K562 (cell line): ENCODE results near the gene HIGD1C. TPM values are rescaled to one million over a fixed set of nuclear protein-coding genes. Genes with fewer than 3 reads are reported as not detected.

ENCODE experiments used
- ATAC-seq: fragments of 200-7000 bp; cut with Tn5 transposase; 3 replicates; pipeline ENCODE4 v1.9.1; 2020; ENCODE audit warnings: moderate library complexity
- BruUV-seq: library from RNA; stranded (reverse); fragments of 400-500 nt; replicated peaks from 2 replicates; lab custom pipeline; 2021; lab: Mats Ljungman, UMichigan
- CTCF ChIA-PET: fragments of 300-600 bp; formaldehyde crosslinking; extraction: SDS; loops from one replicate; lab custom pipeline; 2021; ENCODE audit warnings: low intra/inter-chr PET ratio; lab: Yijun Ruan, JAX
- POLR2A ChIA-PET: fragments of 300-600, 350-650 bp; sonication (Branson Sonifier 250); formaldehyde crosslinking; extraction: SDS; loops from one replicate; lab custom pipeline; 2021; ENCODE audit warnings: antibody characterized with exemption, inconsistent platforms; lab: Yijun Ruan, JAX
- DNase-seq, 4 experiments: peaks; one replicate each; pipeline versions ENCODE4 v3.0.0 to v3.0.0-alpha.2; 2011 to 2018; ENCODE audit warnings: low spot score in 3 of 4, mixed read lengths in 3 of 4; ENCODE audit errors: extremely low read depth in 1 of 4
- FAIRE-seq: peaks from 2 replicates; lab custom pipeline; 2011; peaks lifted over from hg19 to GRCh38; lab: Jason Lieb, UNC
- H2AFZ ChIP-seq: 2 replicates; pipeline ENCODE4 v1.6.0; 2011; ENCODE audit warnings: low read depth, low read length, control low read depth, inconsistent platforms
- H3K27ac ChIP-seq: fragments of 200-600 bp; 3 replicates; pipeline ENCODE4 v1.8.0; 2011; ENCODE audit warnings: low read depth, mild to moderate bottlenecking, control low read depth, inconsistent platforms, low read length, moderate library complexity, mixed read lengths; ENCODE audit errors: extremely low read depth
- H3K27me3 ChIP-seq, 2 experiments: fragments of 300-600 bp in 1 of 2; 2 replicates in 1 of 2; 3 replicates in 1 of 2; pipeline versions ENCODE4 v1.6.0 to v1.8.0; 2011; ENCODE audit warnings: inconsistent platforms in 2 of 2, low read length in 2 of 2, mild to moderate bottlenecking in 1 of 2, mixed read lengths in 1 of 2, moderate library complexity in 1 of 2; ENCODE audit not compliant: control insufficient read depth in 2 of 2, insufficient read depth in 2 of 2
- H3K36me3 ChIP-seq: fragments of 300-600 bp; 3 replicates; pipeline ENCODE4 v1.8.0; 2011; ENCODE audit warnings: mild to moderate bottlenecking, low read length, inconsistent platforms; ENCODE audit not compliant: control insufficient read depth, insufficient read depth
- H3K4me1 ChIP-seq, 2 experiments: fragments of 200-600 bp in 1 of 2; replicated peaks in 1 of 2; 2 replicates in 1 of 2; 3 replicates in 1 of 2; pipeline versions ENCODE4 v1.5.1 to v1.8.0; 2011; ENCODE audit warnings: inconsistent platforms in 2 of 2, low read length in 2 of 2, mild to moderate bottlenecking in 1 of 2, mixed read lengths in 1 of 2, moderate library complexity in 1 of 2; ENCODE audit not compliant: control insufficient read depth in 2 of 2, insufficient read depth in 2 of 2
- H3K4me2 ChIP-seq: 2 replicates; pipeline ENCODE4 v1.6.1; 2011; ENCODE audit warnings: low read length, control low read depth, inconsistent platforms, mixed read lengths; ENCODE audit not compliant: insufficient read depth
- H3K4me3 ChIP-seq: fragments of 200-600 bp; sonication (generic), shearing (Covaris generic); 2 replicates; pipeline ENCODE4 v1.5.1; 2016; ENCODE audit warnings: control low read depth, inconsistent platforms
- H3K79me2 ChIP-seq: fragments of 200-600 bp; 3 replicates; pipeline ENCODE4 v1.8.0; 2011; ENCODE audit warnings: low read length, inconsistent platforms; ENCODE audit not compliant: control insufficient read depth, insufficient read depth
- H3K9ac ChIP-seq, 2 experiments: 2 replicates each; pipeline versions ENCODE4 v1.6.0 to v1.6.1; 2011; ENCODE audit warnings: low read depth in 2 of 2, low read length in 2 of 2, control low read depth in 1 of 2, inconsistent platforms in 1 of 2, mild to moderate bottlenecking in 1 of 2, mixed read lengths in 1 of 2; ENCODE audit not compliant: insufficient read depth in 1 of 2
- H3K9me1 ChIP-seq: one replicate; pipeline ENCODE4 v1.6.0; 2011; ENCODE audit warnings: inconsistent platforms, mild to moderate bottlenecking, low read length, moderate library complexity; ENCODE audit not compliant: control insufficient read depth, insufficient read depth
- H3K9me3 ChIP-seq: replicated peaks from 2 replicates; pipeline ENCODE4 v1.5.1; 2011; ENCODE audit warnings: low read depth, low read length, inconsistent platforms; ENCODE audit not compliant: control insufficient read depth, insufficient read depth
- H4K20me1 ChIP-seq: replicated peaks from 2 replicates; pipeline ENCODE4 v1.6.1; 2011; ENCODE audit warnings: low read length, inconsistent platforms, mixed read lengths; ENCODE audit not compliant: control insufficient read depth, insufficient read depth
- ARNT ChIP-seq, 2 experiments: fragments of 450-650 bp; IDR thresholded peaks; 2 replicates each; pipeline ENCODE4 v1.6.1; 2016; ENCODE audit warnings: mild to moderate bottlenecking in 1 of 2
- BRF1 ChIP-seq: IDR thresholded peaks from 3 replicates; pipeline ENCODE4 v1.6.1; 2011; ENCODE audit warnings: borderline replicate concordance, mild to moderate bottlenecking; ENCODE audit not compliant: insufficient read length; ENCODE audit errors: extremely low read depth
- CXXC5 ChIP-seq: fragments of 250-450 bp; sonication (Bioruptor Pico); IDR thresholded peaks from 2 replicates; pipeline ENCODE4 v1.8.0; 2022; ENCODE audit warnings: inconsistent platforms, mild to moderate bottlenecking, moderate library complexity
- NEUROD1 ChIP-seq: fragments of 150-350 bp; IDR thresholded peaks from 2 replicates; pipeline ENCODE4 v1.6.1; 2014; ENCODE audit warnings: borderline replicate concordance, low read length, low read depth; ENCODE audit not compliant: partially characterized antibody
- SETDB1 ChIP-seq: IDR thresholded peaks from one replicate; pipeline ENCODE4 v1.6.1; 2012; ENCODE audit warnings: low read length, control low read depth, inconsistent platforms
- SMAD2 ChIP-seq: fragments of 150-350 bp; IDR thresholded peaks from 2 replicates; pipeline ENCODE4 v1.6.1; 2014; ENCODE audit warnings: low read depth, mild to moderate bottlenecking, low read length
- ZNF263 ChIP-seq: sonication (generic); formaldehyde crosslinking; IDR thresholded peaks from 2 replicates; pipeline ENCODE4 v1.8.0; 2022; ENCODE audit warnings: mild to moderate bottlenecking, missing genetic modification reagents, borderline replicate concordance
- ZNF431 ChIP-seq: sonication (generic); formaldehyde crosslinking; IDR thresholded peaks from 2 replicates; pipeline ENCODE4 v1.8.0; 2022; ENCODE audit warnings: mild to moderate bottlenecking, missing genetic modification reagents
- WGBS: fragments of 100-300 bp; shearing (Covaris generic); methylation state at CpG from one replicate; pipeline ENCODE4 v1.1.6; 2016; ENCODE audit warnings: low coverage, mixed read lengths; ENCODE audit not compliant: insufficient coverage; ENCODE audit errors: missing lambda C conversion rate; 5-methylcytosine and 5-hydroxymethylcytosine counted together
- in situ Hi-C: fragments of 300-500 bp; cut with MboI; formaldehyde crosslinking; loops from 4 replicates; pipeline ENCODE4 v1.15.0; 2018; ENCODE audit warnings: inconsistent platforms, mixed read lengths
- intact Hi-C: fragments of 100-400 bp; cut with micrococcal nuclease; formaldehyde crosslinking; loops from 2 replicates; pipeline ENCODE4 v1.14.2; 2022
- polyA plus RNA-seq, 8 experiments: library from polyadenylated mRNA; depleted of rRNA in 4 of 8; stranded (reverse) in 5 of 8; unstranded in 3 of 8; fragments of >200 nt; fragmentation: Nextera tagmentation in 2 of 8; fragmentation: Illumina TruSeq in 1 of 8; extraction: Ambion mirVana in 2 of 8; extraction: Trizol in 1 of 8; gene quantifications; 2 replicates each; pipeline versions ENCODE4 v1.2.1 to v1.2.3, GENCODE V29; 2011 to 2014; ENCODE audit warnings: inconsistent platforms in 1 of 8, missing spikeins in 1 of 8
- total RNA-seq, 7 experiments: library from RNA; depleted of rRNA in 6 of 7; stranded (reverse); fragments of >200 nt in 6 of 7; fragmentation: Illumina TruSeq in 2 of 7; extraction: Trizol in 2 of 7; gene quantifications; 2 replicates each; pipeline versions ENCODE4 v1.2.1 to v1.2.3, GENCODE V29; 2011 to 2021; ENCODE audit warnings: low replicate concordance in 1 of 7

HIGD1C gene
- total and polyA plus RNA-seq, 9 of the 15 experiments (the other 6 are each of a cell fraction or from before 2014, with no cell fraction given), result not detected

DNA sequence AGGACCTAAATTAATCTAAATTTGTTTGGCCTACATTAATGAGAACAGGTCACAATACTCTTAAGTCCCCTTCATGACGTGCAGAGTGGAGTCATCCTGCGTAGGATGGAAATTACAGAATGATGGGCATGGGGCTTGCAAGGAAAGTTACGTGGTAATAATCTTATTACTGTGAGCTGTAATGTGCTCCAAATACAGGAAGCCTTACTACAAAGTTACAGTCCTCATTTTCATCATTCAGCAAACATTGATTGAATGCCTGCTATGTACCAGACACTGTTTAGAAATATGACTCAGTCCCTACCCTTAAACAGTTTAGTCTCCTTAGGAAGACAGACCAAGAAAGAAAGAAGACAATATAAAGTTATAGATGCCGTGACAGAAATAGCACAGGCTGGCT, 9.4 kb downstream of the HIGD1C start:
- Histone ChIP-seq H3K9me3 (no peaks in the 10 kb centered on the region), H3K9ac (no peak overlapping the region), H3K9me1 (no peaks in the 10 kb centered on the region), H3K4me3 (no peak overlapping the region), H3K36me3 (no peaks in the 10 kb centered on the region), H4K20me1 (no peaks in the 10 kb centered on the region), H3K4me1 (no peaks in the 10 kb centered on the region), H3K27me3 (no peaks in the 10 kb centered on the region), H3K4me2 (no peak overlapping the region), H2AFZ (no peak overlapping the region), H3K79me2 (no peaks in the 10 kb centered on the region), H3K27ac (no peak overlapping the region)
- TF ChIP-seq CXXC5 (no peak), ZNF431 (CRISPR knock-in tag) (no peak), SMAD2 (no peak), ARNT (IDR thresholded peaks at IDR 0.05) (no peak), NEUROD1 (no peak), SETDB1 (no peak), BRF1 (no peak), ZNF263 (CRISPR knock-in tag) (no peak)
- FAIRE-seq (no peak), DNase-seq (no peak), ATAC-seq (no peak)
- CTCF ChIA-PET, result no interaction called here
- POLR2A ChIA-PET, result no interaction called here
- 66% methylated on average over 4 of the region's 4 CpGs for WGBS
- intact Hi-C loops, result no loop called here
- in situ Hi-C loops, result no loop called here
- BruUV-seq, result no TSS peak
